ENCODE data around the gene ENAH.

Gene ENAH

DNA sequence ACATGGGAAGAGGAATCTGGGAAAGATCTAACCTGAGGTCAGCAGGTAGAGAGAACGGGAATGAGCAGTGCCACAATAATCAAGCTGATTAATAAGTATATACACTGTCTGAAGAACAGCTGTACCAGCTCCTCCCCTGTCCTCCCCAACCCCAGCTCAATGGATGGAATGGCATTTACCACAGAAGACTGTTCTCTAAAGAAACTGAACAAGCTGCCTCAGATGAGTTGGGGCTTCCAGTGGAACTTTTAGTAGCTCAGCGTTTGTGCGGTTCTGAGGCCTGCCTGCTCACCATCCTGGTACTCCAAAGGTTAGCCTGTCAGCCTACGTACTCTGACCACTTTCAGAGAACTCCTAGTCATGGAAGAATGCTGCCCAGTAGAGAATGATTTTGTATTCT lies 123.2 kb downstream of the ENAH start:
- no peak for DNase-seq (ENCODE audit: low read depth)
- no peak for TF ChIP-seq CTCF (IDR thresholded peaks at IDR 0.05; ENCODE audit: control insufficient read depth, extremely low read depth, insufficient read depth)
- no peak overlapping the region for H3K4me3 ChIP-seq (ENCODE audit: low read depth, low read length)

DNA sequence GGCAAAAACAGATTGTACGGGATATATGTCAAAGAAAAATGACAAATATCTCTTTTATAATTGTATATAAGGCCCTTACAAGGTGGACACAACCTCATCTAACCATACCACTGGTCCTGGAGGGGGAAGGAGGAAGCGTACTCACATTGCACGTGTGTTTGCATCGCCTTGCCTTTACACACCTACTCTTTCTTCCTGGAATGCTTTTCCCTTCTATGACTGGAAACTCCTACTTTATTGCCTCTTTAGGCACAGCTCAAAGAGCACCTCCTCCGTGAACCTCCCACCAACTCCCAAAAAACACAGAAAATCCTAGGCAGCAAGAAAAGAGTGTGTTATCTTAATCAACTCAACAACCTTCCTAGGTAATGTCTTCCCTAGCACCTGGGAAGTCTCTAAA lies 125.3 kb downstream of the ENAH start:
- no peak overlapping the region for H3K4me3 ChIP-seq (ENCODE audit: low read depth, low read length)
- no peak for TF ChIP-seq CTCF (IDR thresholded peaks at IDR 0.05; ENCODE audit: control insufficient read depth, extremely low read depth, insufficient read depth)
- no peak for DNase-seq (ENCODE audit: low read depth)

DNA sequence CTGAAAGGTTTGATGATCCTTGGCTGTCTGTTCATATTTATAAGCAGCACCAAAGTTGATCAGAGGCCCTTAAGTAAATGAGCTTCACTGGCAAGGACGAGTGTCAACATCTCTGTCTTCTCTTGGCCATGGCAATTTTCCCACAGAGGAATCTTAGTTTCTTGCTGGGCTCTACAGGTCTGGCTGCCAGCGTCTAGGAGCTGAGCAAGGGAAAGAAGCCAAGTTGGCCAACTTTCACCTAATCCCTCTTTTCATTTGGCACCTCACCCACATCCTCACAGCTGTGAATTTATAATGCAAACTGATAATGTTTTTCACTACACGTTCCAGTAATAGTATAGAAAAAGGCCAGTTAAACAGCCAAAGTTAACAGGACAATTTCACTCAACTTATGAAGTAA lies 126.0 kb downstream of the ENAH start:
- peak; percentile 96 for DNase-seq (ENCODE audit: low read depth)
- no peak for TF ChIP-seq CTCF (IDR thresholded peaks at IDR 0.05; ENCODE audit: control insufficient read depth, extremely low read depth, insufficient read depth)
- H3K4me3 ChIP-seq (ENCODE audit: low read depth, low read length): no peak overlapping the region

DNA sequence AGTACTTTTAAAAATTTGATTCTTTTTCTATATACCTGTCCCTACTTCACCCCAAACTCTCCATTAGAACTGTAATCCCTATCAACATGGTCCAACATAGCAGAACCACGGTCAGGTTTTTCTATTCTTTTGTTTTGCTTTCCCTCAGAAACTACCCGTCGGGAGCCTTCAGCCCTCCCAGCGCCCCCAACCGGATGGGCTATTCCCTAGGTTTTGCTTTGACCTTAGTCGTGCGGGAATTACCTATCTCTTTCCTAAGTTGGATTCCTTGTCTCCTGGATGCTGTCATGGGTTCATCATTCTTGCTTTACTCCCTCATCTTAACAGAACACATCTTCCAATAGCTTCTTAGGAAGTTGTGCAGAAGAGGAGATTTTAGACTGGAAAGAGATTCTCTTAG lies 127.5 kb downstream of the ENAH start:
- no peak overlapping the region for H3K4me3 ChIP-seq (ENCODE audit: low read depth, low read length)
- TF ChIP-seq CTCF (IDR thresholded peaks at IDR 0.05; ENCODE audit: control insufficient read depth, extremely low read depth, insufficient read depth): no peak
- DNase-seq (ENCODE audit: low read depth): no peak

DNA sequence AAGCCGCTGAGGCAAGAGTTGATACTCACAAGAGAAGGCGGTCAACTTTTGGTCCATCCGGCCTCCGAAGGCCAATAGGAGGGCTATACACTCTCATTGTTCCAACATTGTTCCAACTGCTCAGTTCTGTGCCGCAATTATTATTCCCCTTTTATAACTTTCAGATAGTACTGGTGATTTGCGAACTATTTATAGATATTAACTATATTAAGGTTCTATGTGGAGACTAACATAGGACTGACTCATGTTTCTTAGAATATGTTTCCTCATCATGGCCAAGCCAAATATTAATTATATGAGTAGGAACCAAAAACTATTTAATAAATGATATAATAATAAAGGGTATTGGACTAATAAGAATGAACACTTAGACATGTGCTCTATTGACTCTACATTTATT lies 128.4 kb downstream of the ENAH start:
- no peak for TF ChIP-seq CTCF (IDR thresholded peaks at IDR 0.05; ENCODE audit: control insufficient read depth, extremely low read depth, insufficient read depth)

GRCh38 chr1:225523263-225523950 lies 129.5 kb downstream of the ENAH start:
- H3K4me3 ChIP-seq (ENCODE audit: low read depth, low read length): no peak overlapping the region
- TF ChIP-seq CTCF (IDR thresholded peaks at IDR 0.05; ENCODE audit: control insufficient read depth, extremely low read depth, insufficient read depth): no peak
- DNase-seq (ENCODE audit: low read depth): no peak

More for the DNA sequence above, 128.4 kb downstream of the ENAH start:
- H3K4me3 ChIP-seq (ENCODE audit: low read depth, low read length): no peak overlapping the region
- DNase-seq (ENCODE audit: low read depth): no peak

All from LNCaP clone FGC (cell line).